HFFc6 (cell line): Measurements from ENCODE around the gene BIRC6. TPM values are rescaled to one million over a fixed set of nuclear protein-coding genes. Genes with fewer than 3 reads are reported as not detected.

Experiments used
- DNase-seq: peaks from one replicate; pipeline ENCODE4 v3.0.0-alpha.2; 2018
- H3K27ac Mint-ChIP-seq: 2 replicates; pipeline ENCODE4 v1.8.0; 2020; ENCODE audit warnings: mild to moderate bottlenecking, mixed read lengths
- H3K27me3 Mint-ChIP-seq: 2 replicates; pipeline ENCODE4 v1.8.0; 2021; ENCODE audit warnings: mild to moderate bottlenecking, moderate library complexity, mixed read lengths; ENCODE audit not compliant: insufficient read depth
- H3K36me3 Mint-ChIP-seq: 2 replicates; pipeline ENCODE4 v1.8.0; 2021; ENCODE audit warnings: low read depth, mixed read lengths
- H3K4me1 Mint-ChIP-seq: 2 replicates; pipeline ENCODE4 v1.8.0; 2020; ENCODE audit warnings: low read depth, mixed read lengths
- H3K4me3 Mint-ChIP-seq: 2 replicates; pipeline ENCODE4 v1.8.0; 2020; ENCODE audit warnings: mild to moderate bottlenecking, moderate library complexity, mixed read lengths
- H3K9me3 Mint-ChIP-seq: 2 replicates; pipeline ENCODE4 v1.8.0; 2020; ENCODE audit warnings: mild to moderate bottlenecking, mixed read lengths
- CTCF ChIP-seq: fragments of 200-600 bp; sonication (generic); IDR thresholded peaks from 2 replicates; pipeline ENCODE4 v1.5.0; 2021; ENCODE audit warnings: antibody characterized with exemption, mild to moderate bottlenecking
- total RNA-seq, 6 experiments: library from RNA; stranded (reverse); fragmentation: NEBNext Ultra II Directional; extraction: Animal tissue kit (Norgen Biotek cat#: 25700); gene quantifications; 2 replicates in 1 of 6; 3 replicates in 5 of 6; pipeline ENCODE4 v1.2.3, GENCODE V29; 2021

BIRC6 gene
- total RNA-seq, 6 experiments from 2014 or later: 54.1 to 72.2 (median 57.7) TPM

DNA sequence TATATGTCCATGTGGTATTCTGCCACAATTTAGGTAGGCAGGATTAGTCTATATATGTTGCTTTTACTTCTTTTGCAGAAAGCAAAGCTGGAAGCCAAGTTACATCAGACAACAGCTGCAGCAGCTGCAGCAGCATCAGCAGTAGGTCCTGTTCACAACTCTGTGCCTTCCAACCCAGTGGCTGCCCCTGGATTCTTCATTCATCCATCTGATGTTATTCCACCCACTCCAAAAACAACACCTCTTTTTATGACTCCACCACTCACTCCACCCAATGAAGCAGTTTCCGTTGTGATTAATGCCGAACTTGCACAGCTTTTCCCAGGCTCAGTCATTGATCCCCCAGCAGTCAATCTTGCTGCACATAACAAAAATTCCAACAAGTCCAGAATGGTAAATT, 107.6 kb downstream of the BIRC6 start:
- H3K36me3 Mint-ChIP-seq: peaks cover 50% of the 10 kb centered on the region
- H3K27ac Mint-ChIP-seq: no peak overlapping the region
- H3K4me1 Mint-ChIP-seq: no peaks in the 10 kb centered on the region
- no peaks in the 10 kb centered on the region for H3K27me3 Mint-ChIP-seq
- DNase-seq: no peak
- no peak overlapping the region for H3K4me3 Mint-ChIP-seq
- H3K9me3 Mint-ChIP-seq: no peaks in the 10 kb centered on the region
- no peak for TF ChIP-seq CTCF

DNA sequence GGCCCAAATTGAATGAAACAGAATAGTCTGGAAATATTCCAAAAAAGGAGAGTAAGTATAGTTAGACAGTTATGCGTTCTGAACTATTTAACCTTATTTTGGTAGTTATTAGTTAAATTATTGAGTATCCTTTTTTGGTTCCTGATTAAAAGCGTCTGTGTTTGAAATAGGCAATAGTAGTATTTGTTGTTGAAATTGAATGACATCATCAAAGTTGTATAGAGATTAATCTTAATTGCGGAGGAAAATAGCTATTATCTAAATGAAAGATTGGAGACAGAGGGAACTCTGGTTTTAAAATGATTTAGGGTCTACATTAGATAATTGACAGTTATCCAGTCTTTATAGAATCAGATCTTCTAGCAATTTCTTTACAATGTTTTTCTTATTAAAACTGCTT, 115.8 kb downstream of the BIRC6 start:
- Mint-ChIP-seq H3K9me3 (no peaks in the 10 kb centered on the region), H3K27me3 (peaks cover 4% of the 10 kb centered on the region), H3K27ac (no peak overlapping the region), H3K4me1 (peaks cover 13% of the 10 kb centered on the region), H3K4me3 (no peak overlapping the region), H3K36me3 (peaks cover 17% of the 10 kb centered on the region; the same call in 1 of the 2 replicates)
- DNase-seq: no peak
- TF ChIP-seq CTCF: no peak

- Mint-ChIP-seq H3K4me3 (no peak overlapping the region), H3K36me3 (peaks cover 8% of the 10 kb centered on the region), H3K27me3 (peaks cover 4% of the 10 kb centered on the region), H3K9me3 (no peaks in the 10 kb centered on the region), H3K4me1 (peaks cover 25% of the 10 kb centered on the region), H3K27ac (no peak overlapping the region)
- DNase-seq: no peak
- no peak for TF ChIP-seq CTCF
These were observed 117.6 kb downstream of the BIRC6 start for GRCh38 chr2:32474381-32474780.

- no peak overlapping the region for H3K4me3 Mint-ChIP-seq
- H3K27me3 Mint-ChIP-seq: no peaks in the 10 kb centered on the region; the same call in 1 of the 2 replicates
- peak; percentile 65 for DNase-seq
- H3K27ac Mint-ChIP-seq: peak overlapping the region; percentile 80
- TF ChIP-seq CTCF: no peak
- no peaks in the 10 kb centered on the region for H3K9me3 Mint-ChIP-seq
- peaks cover 28% of the 10 kb centered on the region for H3K4me1 Mint-ChIP-seq
- peaks cover 28% of the 10 kb centered on the region for H3K36me3 Mint-ChIP-seq
These were observed 122.2 kb downstream of the BIRC6 start for GRCh38 chr2:32478889-32479620.

GRCh38 chr2:32479993-32480392, 123.2 kb downstream of the BIRC6 start:
- H3K4me1 Mint-ChIP-seq: peaks cover 28% of the 10 kb centered on the region
- H3K27ac Mint-ChIP-seq: no peak overlapping the region
- H3K9me3 Mint-ChIP-seq: no peaks in the 10 kb centered on the region
- H3K36me3 Mint-ChIP-seq: peaks cover 28% of the 10 kb centered on the region
- H3K27me3 Mint-ChIP-seq: no peaks in the 10 kb centered on the region
- no peak for TF ChIP-seq CTCF
- no peak overlapping the region for H3K4me3 Mint-ChIP-seq
- DNase-seq: no peak
